Epithelial cell of esophagus (primary cell): ENCODE measurements around the gene CMTM3.

Source experiments
- DNase-seq: peaks from one replicate; pipeline ENCODE4 v3.0.0; 2010; ENCODE audit warnings: low read depth
- H3K4me3 ChIP-seq: 2 replicates; pipeline ENCODE4 v1.5.1; 2011; ENCODE audit warnings: mild to moderate bottlenecking, low read length, control low read depth
- TF ChIP-seq, protein P1 (sequence below): IDR thresholded peaks from 2 replicates; pipeline ENCODE4 v1.5.1; 2011; ENCODE audit warnings: low read depth, mild to moderate bottlenecking, low read length, control low read depth, inconsistent platforms; ENCODE audit not compliant: insufficient read depth; ENCODE audit errors: missing control alignments

CMTM3 gene

DNA sequence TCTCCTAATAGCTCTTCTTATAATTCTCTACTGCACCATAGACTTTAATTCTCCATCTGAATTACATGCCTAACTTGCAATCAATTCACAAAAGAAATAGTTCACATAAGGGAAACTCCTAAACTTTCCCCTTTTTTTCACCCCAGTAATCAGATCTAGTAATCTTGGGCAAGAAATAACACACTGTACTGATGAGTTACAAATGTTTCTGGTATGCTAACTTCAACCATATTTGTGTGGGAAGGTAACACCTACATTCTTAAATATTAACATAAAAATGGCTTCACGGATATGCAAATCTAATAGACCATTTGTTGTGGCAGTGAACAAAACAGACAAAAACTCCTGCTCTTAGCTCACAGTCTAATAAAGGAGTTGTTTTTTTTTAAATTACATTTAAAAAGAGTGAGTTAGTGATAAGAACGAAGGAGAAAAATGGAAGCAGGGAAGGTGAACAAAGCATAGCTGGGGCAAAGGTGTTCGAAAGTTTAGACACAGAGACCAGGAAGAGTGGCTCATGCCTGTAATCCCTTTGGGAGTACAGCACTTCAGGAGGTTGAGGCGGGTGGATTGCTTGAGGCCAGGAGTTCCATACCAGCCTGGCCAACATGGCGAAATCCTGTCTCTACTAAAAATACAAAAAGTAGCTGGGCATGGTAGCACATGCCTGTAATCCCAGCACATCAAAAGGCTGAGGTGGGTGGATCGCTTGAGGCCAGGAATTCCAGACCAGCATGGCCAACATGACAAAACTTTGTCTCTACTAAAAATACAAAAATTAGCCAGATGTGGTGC is 34.8 kb downstream of the CMTM3 start:
- H3K4me3 ChIP-seq, result no peak overlapping the region
- peak; percentile 72 for DNase-seq
- TF ChIP-seq, protein P1, sequence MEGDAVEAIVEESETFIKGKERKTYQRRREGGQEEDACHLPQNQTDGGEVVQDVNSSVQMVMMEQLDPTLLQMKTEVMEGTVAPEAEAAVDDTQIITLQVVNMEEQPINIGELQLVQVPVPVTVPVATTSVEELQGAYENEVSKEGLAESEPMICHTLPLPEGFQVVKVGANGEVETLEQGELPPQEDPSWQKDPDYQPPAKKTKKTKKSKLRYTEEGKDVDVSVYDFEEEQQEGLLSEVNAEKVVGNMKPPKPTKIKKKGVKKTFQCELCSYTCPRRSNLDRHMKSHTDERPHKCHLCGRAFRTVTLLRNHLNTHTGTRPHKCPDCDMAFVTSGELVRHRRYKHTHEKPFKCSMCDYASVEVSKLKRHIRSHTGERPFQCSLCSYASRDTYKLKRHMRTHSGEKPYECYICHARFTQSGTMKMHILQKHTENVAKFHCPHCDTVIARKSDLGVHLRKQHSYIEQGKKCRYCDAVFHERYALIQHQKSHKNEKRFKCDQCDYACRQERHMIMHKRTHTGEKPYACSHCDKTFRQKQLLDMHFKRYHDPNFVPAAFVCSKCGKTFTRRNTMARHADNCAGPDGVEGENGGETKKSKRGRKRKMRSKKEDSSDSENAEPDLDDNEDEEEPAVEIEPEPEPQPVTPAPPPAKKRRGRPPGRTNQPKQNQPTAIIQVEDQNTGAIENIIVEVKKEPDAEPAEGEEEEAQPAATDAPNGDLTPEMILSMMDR, result no peak

GRCh38 chr16:66640724-66641314 is 36.3 kb downstream of the CMTM3 start:
- DNase-seq, result no peak
- TF ChIP-seq, protein P1, result no peak
- H3K4me3 ChIP-seq, result no peak overlapping the region

DNA sequence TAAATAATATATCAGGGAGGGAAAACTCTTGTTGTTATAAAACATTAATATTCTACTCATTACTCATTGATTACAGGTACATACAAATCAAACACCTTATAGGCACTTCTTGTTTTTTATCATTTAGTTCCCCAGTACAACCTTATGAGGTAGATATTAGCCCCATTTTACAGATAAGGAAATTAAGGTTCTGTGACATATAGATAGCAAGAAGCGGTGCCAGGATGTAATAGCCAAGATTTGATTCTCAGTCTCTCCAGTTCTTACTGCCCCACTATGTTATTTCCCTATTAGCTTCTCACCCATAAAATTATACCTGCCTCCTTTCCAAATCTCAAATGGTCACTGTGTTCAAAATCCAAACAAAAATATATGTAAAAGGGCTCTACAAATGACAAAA is 36.9 kb downstream of the CMTM3 start:
- H3K4me3 ChIP-seq, result no peak overlapping the region
- DNase-seq, result no peak
- TF ChIP-seq, protein P1, result no peak

GRCh38 chr16:66647866-66648265 is 43.4 kb downstream of the CMTM3 start:
- no peak overlapping the region for H3K4me3 ChIP-seq
- TF ChIP-seq, protein P1, result no peak
- no peak for DNase-seq

GRCh38 chr16:66649167-66649566 is 44.7 kb downstream of the CMTM3 start:
- TF ChIP-seq, protein P1, result no peak
- no peak overlapping the region for H3K4me3 ChIP-seq
- no peak for DNase-seq

DNA sequence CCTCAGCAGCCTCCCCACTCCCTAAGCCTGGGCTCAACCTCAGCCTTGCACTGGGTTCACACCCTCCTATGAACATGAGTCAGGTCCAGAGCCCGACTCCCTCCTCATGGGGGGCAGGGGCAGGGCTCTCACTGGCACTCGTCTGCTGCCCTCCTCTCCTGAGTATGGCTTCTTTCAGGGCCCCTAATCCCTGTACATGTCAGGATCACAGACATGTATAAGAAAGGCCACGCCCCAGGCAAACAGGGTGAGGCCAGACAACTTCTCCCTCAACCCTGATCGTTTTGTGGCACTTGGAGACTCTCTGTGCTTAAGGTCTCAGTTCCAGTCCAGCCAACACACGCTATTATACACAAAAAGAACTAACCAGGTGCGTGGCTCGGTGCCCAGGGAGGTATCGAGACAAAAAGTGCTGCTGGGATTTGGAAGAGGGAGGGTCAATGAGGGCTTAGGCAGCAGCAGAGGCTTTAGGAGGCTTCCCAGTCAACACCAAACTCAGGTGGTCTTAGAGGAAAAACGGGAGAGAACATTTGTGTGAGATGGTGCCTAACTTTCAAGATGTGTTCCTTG is 45.2 kb downstream of the CMTM3 start:
- DNase-seq, result no peak
- no peak overlapping the region for H3K4me3 ChIP-seq
- TF ChIP-seq, protein P1, result no peak
